Retinal pigment epithelial cell (primary cell): ENCODE results near the gene MIOS.
"Not testable (repeated sequence)": the region's sequence is repeated elsewhere in the genome, so short reads cannot be mapped to it uniquely, and the experiment has no call there.

Experiments
- DNase-seq: peaks from one replicate; pipeline ENCODE4 v3.0.0-alpha.2; 2010; ENCODE audit warnings: low read depth
- H3K4me3 ChIP-seq: 2 replicates; pipeline ENCODE4 v1.5.1; 2011; ENCODE audit warnings: mild to moderate bottlenecking, low read length, control low read depth, moderate library complexity
- CTCF ChIP-seq: conservative IDR thresholded peaks from 2 replicates; pipeline ENCODE4 v1.5.1; 2011; ENCODE audit warnings: low read depth, low read length, control low read depth, inconsistent platforms

Gene MIOS

GRCh38 chr7:7652798-7653540, 86.3 kb downstream of the MIOS start:
- no peak for DNase-seq
- no peak for TF ChIP-seq CTCF
- H3K4me3 ChIP-seq, result no peak overlapping the region

GRCh38 chr7:7653593-7654187, 87.0 kb downstream of the MIOS start:
- peak; percentile 66 for TF ChIP-seq CTCF
- no peak for DNase-seq
- no peak overlapping the region for H3K4me3 ChIP-seq

GRCh38 chr7:7654964-7655715, 88.5 kb downstream of the MIOS start:
- DNase-seq, result no peak
- TF ChIP-seq CTCF, result no peak
- H3K4me3 ChIP-seq, result no peak overlapping the region

GRCh38 chr7:7656459-7656858, 89.8 kb downstream of the MIOS start:
- DNase-seq, H3K4me3 ChIP-seq: not testable (repeated sequence)
